HEK293 (cell line): ENCODE data around the gene HSD17B3.

Experiments
- CTCF ChIP-seq: fragments of 450-650 bp; formaldehyde crosslinking; IDR thresholded peaks from 2 replicates; pipeline ENCODE4 v1.5.1; 2016; ENCODE audit warnings: missing biosample characterization, missing genetic modification characterization
- ZBTB1 ChIP-seq: fragments of 450-650 bp; formaldehyde crosslinking; IDR thresholded peaks from 2 replicates; pipeline ENCODE4 v1.5.1; 2016; ENCODE audit warnings: missing biosample characterization, missing genetic modification characterization
- ZNF114 ChIP-seq: fragments of 450-650 bp; formaldehyde crosslinking; IDR thresholded peaks from 2 replicates; pipeline ENCODE4 v1.5.0; 2017; ENCODE audit warnings: missing biosample characterization, missing genetic modification characterization
- ZNF133 ChIP-seq: fragments of 450-650 bp; formaldehyde crosslinking; IDR thresholded peaks from 2 replicates; pipeline ENCODE4 v1.5.1; 2016; ENCODE audit warnings: missing biosample characterization, missing genetic modification characterization
- ZNF514 ChIP-seq: fragments of 450-650 bp; formaldehyde crosslinking; IDR thresholded peaks from 2 replicates; pipeline ENCODE4 v1.5.1; 2016; ENCODE audit warnings: missing biosample characterization, missing genetic modification characterization

- TF ChIP-seq ZNF114 (tag by site-specific recombination) = no peak
- no peak for TF ChIP-seq ZNF133
- TF ChIP-seq ZBTB1 = no peak
- no peak for TF ChIP-seq ZNF514 (tag by site-specific recombination)
- TF ChIP-seq CTCF (tag by site-specific recombination) = no peak
These were observed 108.7 kb downstream of the HSD17B3 start for GRCh38 chr9:96193236-96193755.
